Breast epithelium (tissue), 4 donors: Measurements from ENCODE around the gene TUT1. TPM values are rescaled to one million over a fixed set of nuclear protein-coding genes. Genes with fewer than 3 reads are reported as not detected.
"Not testable (repeated sequence)": the region's sequence is repeated elsewhere in the genome, so short reads cannot be mapped to it uniquely, and the experiment has no call there.

ENCODE experiments used
- DNase-seq, 2 donors: peaks; one replicate each; pipeline ENCODE4 v3.0.0-alpha.2; 2019; ENCODE audit warnings: low spot score in 2 of 2
- H3K27ac ChIP-seq, 2 donors: fragments of 200-600 bp; sonication (generic) in 1 of 2; one replicate each; pipeline ENCODE4 v1.5.1; 2016 to 2019; ENCODE audit warnings: mild to moderate bottlenecking in 1 of 2
- H3K27me3 ChIP-seq, 2 donors: fragments of 200-600 bp; sonication (generic) in 1 of 2; one replicate each; pipeline versions ENCODE4 v1.5.1 to v1.6.0; 2017 to 2019; ENCODE audit warnings: control low read depth in 1 of 2, mild to moderate bottlenecking in 1 of 2
- H3K36me3 ChIP-seq: fragments of 200-600 bp; one replicate; pipeline ENCODE4 v1.5.1; 2019
- H3K4me1 ChIP-seq, 2 donors: fragments of 200-600 bp; sonication (generic); one replicate each; pipeline ENCODE4 v1.5.1; 2016 to 2019; ENCODE audit warnings: control low read depth in 1 of 2
- H3K4me3 ChIP-seq, 3 donors: fragments of 200-600 bp; sonication (generic); 1 replicate in 2 of 3; 2 replicates in 1 of 3; pipeline ENCODE4 v1.5.1; 2016 to 2019; ENCODE audit warnings: mild to moderate bottlenecking in 3 of 3, moderate library complexity in 2 of 3
- H3K9me3 ChIP-seq, 2 donors: fragments of 200-600 bp; sonication (generic) in 1 of 2; one replicate each; pipeline ENCODE4 v1.5.1; 2016 to 2019; ENCODE audit warnings: control low read depth in 1 of 2
- CTCF ChIP-seq, 3 donors: fragments of 450-650 bp; IDR thresholded peaks; one replicate each; pipeline ENCODE4 v1.5.1; 2016 to 2017; ENCODE audit warnings: antibody characterized with exemption in 3 of 3, mild to moderate bottlenecking in 3 of 3, moderate library complexity in 3 of 3
- POLR2A ChIP-seq: fragments of 450-650 bp; IDR thresholded peaks from one replicate; pipeline ENCODE4 v1.6.1; 2016; ENCODE audit warnings: antibody characterized with exemption, mild to moderate bottlenecking, moderate library complexity
- POLR2AphosphoS5 ChIP-seq, 3 donors: sonication (generic); formaldehyde crosslinking; IDR thresholded peaks; one replicate each; pipeline ENCODE4 v1.6.1; 2017; ENCODE audit warnings: antibody characterized with exemption in 3 of 3
- intact Hi-C: fragments of 100-400 bp; cut with DNase I; formaldehyde crosslinking; loops from one replicate; pipeline ENCODE4 v1.15.1; 2023; ENCODE audit warnings: low total_unique reads
- total RNA-seq, 3 donors: library from RNA; depleted of rRNA; stranded (reverse); fragments of >200 nt; gene quantifications; one replicate each; pipeline ENCODE4 v1.1.0, GENCODE V29; 2016

The TUT1 gene
- total RNA-seq, 3 donors from 2014 or later: 7.7 to 12.1 (median 10.7) TPM

GRCh38 chr11:62553080-62553838, 38.1 kb downstream of the TUT1 start:
- peak; percentile 87 to 92 for DNase-seq
- Histone ChIP-seq H3K4me1 (peaks cover 45 to 67% of the 10 kb centered on the region in 2 donors), H3K27me3 (no peaks in the 10 kb centered on the region), H3K4me3 (peak overlapping the region; percentile 17 to 56 (median 31)), H3K36me3 (no peaks in the 10 kb centered on the region), H3K27ac (peak overlapping the region; percentile 96 to 98), H3K9me3 (no peaks in the 10 kb centered on the region)
- TF ChIP-seq POLR2A: peak; percentile 23
- TF ChIP-seq POLR2AphosphoS5 (IDR thresholded peaks at IDR 0.05): peak; percentile 50 to 88 (median 81)
- TF ChIP-seq CTCF (IDR thresholded peaks at IDR 0.05): no peak
- intact Hi-C loops: loop anchor here (5.0 kb wide), 1 partner anchor 1644 kb away; no protein-coding TSS in a partner anchor

GRCh38 chr11:62552485-62553079, 38.7 kb downstream of the TUT1 start:
- no peaks in the 10 kb centered on the region for H3K27me3 ChIP-seq
- H3K4me1 ChIP-seq: peaks cover 45 to 67% of the 10 kb centered on the region in 2 donors
- no peak for DNase-seq
- peak overlapping the region; percentile 96 to 98 for H3K27ac ChIP-seq
- H3K4me3 ChIP-seq: peak overlapping the region; percentile 17 to 56 (median 31)
- H3K36me3 ChIP-seq: no peaks in the 10 kb centered on the region
- no peaks in the 10 kb centered on the region for H3K9me3 ChIP-seq
- intact Hi-C loops: loop anchor here (5.0 kb wide), 1 partner anchor 1645 kb away; no protein-coding TSS in a partner anchor
- TF ChIP-seq POLR2A (no peak), CTCF (IDR thresholded peaks at IDR 0.05) (no peak), POLR2AphosphoS5 (IDR thresholded peaks at IDR 0.05) (no peak)

DNA sequence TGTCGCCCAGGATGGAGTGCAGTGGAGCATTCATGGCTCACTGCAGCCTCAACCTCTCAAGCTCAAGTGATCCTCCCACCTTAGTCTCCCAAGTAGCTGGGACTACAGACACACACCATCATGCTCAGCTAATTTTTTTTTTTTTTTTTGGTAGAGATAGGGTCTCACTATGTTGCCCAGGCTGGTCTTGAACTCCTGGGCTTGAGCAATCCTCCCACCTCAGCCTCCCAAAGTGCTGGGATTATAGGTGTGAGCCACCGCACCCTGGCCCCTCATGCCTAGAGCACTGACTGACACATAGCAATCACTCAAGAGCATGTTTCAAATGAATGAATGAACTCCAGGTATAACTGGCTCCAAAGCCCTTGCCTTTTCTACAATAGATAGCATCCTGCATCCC, 40.8 kb downstream of the TUT1 start:
- H3K36me3 ChIP-seq, H3K4me3 ChIP-seq, H3K9me3 ChIP-seq, H3K27me3 ChIP-seq, DNase-seq: not testable (repeated sequence)
- peaks cover 31 to 51% of the 10 kb centered on the region in 2 donors for H3K4me1 ChIP-seq
- H3K27ac ChIP-seq: peak overlapping the region; percentile 96 to 98
- intact Hi-C loops: loop anchor here (5.0 kb wide), 1 partner anchor 1647 kb away; no protein-coding TSS in a partner anchor

- peaks cover 15 to 33% of the 10 kb centered on the region in 2 donors for H3K4me1 ChIP-seq
- H3K27me3 ChIP-seq: no peaks in the 10 kb centered on the region
- peak overlapping the region; percentile 96 to 99 for H3K27ac ChIP-seq
- intact Hi-C loops: loop anchor here (10.0 kb wide), 1 partner anchor 124 kb away; no protein-coding TSS in a partner anchor
- no peaks in the 10 kb centered on the region for H3K36me3 ChIP-seq
- no peak for DNase-seq
- TF ChIP-seq POLR2AphosphoS5 (IDR thresholded peaks at IDR 0.05) (no peak), POLR2A (no peak), CTCF (IDR thresholded peaks at IDR 0.05) (no peak)
- peak overlapping the region in 2 of 3 donors; percentile 98 for H3K4me3 ChIP-seq
- no peaks in the 10 kb centered on the region for H3K9me3 ChIP-seq
Observed at GRCh38 chr11:62548545-62549335, 42.6 kb downstream of the TUT1 start.

DNA sequence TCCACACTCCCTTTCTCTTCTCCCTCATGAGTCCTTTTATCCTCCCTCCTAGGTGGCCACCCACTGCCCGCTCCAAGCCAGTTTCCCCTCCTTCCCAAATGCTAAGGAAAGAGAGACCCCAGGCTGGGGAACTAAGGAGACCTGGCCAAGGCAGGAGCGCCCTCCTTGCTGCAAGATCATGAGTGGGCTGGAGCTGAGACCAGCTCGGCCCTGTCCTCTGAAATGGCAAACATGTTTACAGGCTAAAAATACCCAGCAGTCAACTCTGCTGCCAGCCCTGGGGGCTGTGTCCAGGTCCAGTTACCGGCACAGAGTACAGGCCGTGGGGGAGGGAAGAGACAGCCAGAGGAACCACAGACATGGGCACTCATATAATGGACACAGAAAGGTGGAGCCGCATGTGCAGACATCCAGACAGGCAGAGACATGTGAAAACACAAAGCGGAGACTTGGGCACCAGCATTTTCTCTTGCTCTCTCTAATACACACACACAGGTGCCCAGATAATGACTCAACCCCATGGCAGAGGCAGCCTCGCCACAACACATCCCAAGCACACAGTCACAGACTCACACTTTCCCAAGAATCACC, 43.5 kb downstream of the TUT1 start:
- Histone ChIP-seq H3K4me1 (peaks cover 9 to 32% of the 10 kb centered on the region in 2 donors), H3K36me3 (no peaks in the 10 kb centered on the region), H3K27ac (peak overlapping the region; percentile 96 to 99), H3K4me3 (peak overlapping the region; percentile 98 to 100 (median 98)), H3K9me3 (no peaks in the 10 kb centered on the region), H3K27me3 (no peaks in the 10 kb centered on the region)
- DNase-seq: peak; percentile 87 to 89
- intact Hi-C loops: loop anchor here (10.0 kb wide), 1 partner anchor 123 kb away; no protein-coding TSS in a partner anchor
- peak; percentile 46 to 63 (median 49) for TF ChIP-seq POLR2AphosphoS5 (IDR thresholded peaks at IDR 0.05)
- TF ChIP-seq CTCF (IDR thresholded peaks at IDR 0.05): no peak
- peak; percentile 46 for TF ChIP-seq POLR2A
